A673 (cell line): ENCODE data around the gene VCAN. TPM values are rescaled to one million over a fixed set of nuclear protein-coding genes. Genes with fewer than 3 reads are reported as not detected.

Source experiments
- BruUV-seq: library from RNA; stranded (reverse); fragments of 400-500 nt; replicated peaks from 2 replicates; lab custom pipeline; 2021; lab: Mats Ljungman, UMichigan
- CTCF ChIA-PET: fragments of 300-600 bp; sonication (Branson Sonifier 250); formaldehyde crosslinking; loops from one replicate; lab custom pipeline; 2022; ENCODE audit warnings: antibody characterized with exemption; lab: Charles Lee
- POLR2A ChIA-PET: fragments of 300-600 bp; sonication (Branson Sonifier 250); formaldehyde crosslinking; loops from one replicate; lab custom pipeline; 2022; ENCODE audit warnings: antibody characterized with exemption; ENCODE audit not compliant: low non-redundant PET; lab: Charles Lee
- DNase-seq: peaks from one replicate; pipeline ENCODE4 v3.0.0-alpha.2; 2015; ENCODE audit warnings: low spot score
- H3K27ac ChIP-seq: fragments of 200-600 bp; sonication (generic); 2 replicates; pipeline ENCODE4 v1.5.1; 2016; ENCODE audit warnings: mixed run types, low read depth, mild to moderate bottlenecking, mixed read lengths, antibody characterized with exemption, low read length; ENCODE audit not compliant: poor library complexity, severe bottlenecking
- H3K27me3 ChIP-seq: fragments of 200-600 bp; sonication (generic); replicated peaks from 2 replicates; pipeline ENCODE4 v1.6.1; 2017; ENCODE audit warnings: mixed run types, low read depth, mild to moderate bottlenecking, mixed read lengths, antibody characterized with exemption, low read length; ENCODE audit not compliant: insufficient read depth, poor library complexity
- H3K36me3 ChIP-seq: fragments of 200-600 bp; sonication (generic); 2 replicates; pipeline ENCODE4 v1.6.1; 2016; ENCODE audit warnings: mixed run types, mild to moderate bottlenecking, mixed read lengths, antibody characterized with exemption, low read length; ENCODE audit not compliant: insufficient read depth, poor library complexity, severe bottlenecking
- H3K4me1 ChIP-seq: fragments of 200-600 bp; sonication (generic); 2 replicates; pipeline ENCODE4 v1.6.1; 2017; ENCODE audit warnings: mixed run types, mild to moderate bottlenecking, mixed read lengths, antibody characterized with exemption, low read length; ENCODE audit not compliant: insufficient read depth, poor library complexity, severe bottlenecking
- H3K4me3 ChIP-seq: fragments of 200-600 bp; sonication (generic); 2 replicates; pipeline ENCODE4 v1.5.1; 2016; ENCODE audit warnings: low read depth, mixed run types, mild to moderate bottlenecking, mixed read lengths, low read length; ENCODE audit not compliant: poor library complexity, severe bottlenecking
- H3K9me3 ChIP-seq: fragments of 200-600 bp; sonication (generic); 2 replicates; pipeline ENCODE4 v1.6.1; 2016; ENCODE audit warnings: mixed run types, low read depth, mild to moderate bottlenecking, mixed read lengths, antibody characterized with exemption, low read length; ENCODE audit not compliant: poor library complexity, severe bottlenecking
- EZH2 ChIP-seq: fragments of 200-600 bp; sonication (generic); IDR thresholded peaks from 2 replicates; pipeline ENCODE4 v1.6.1; 2017; ENCODE audit warnings: borderline replicate concordance, low read depth, mild to moderate bottlenecking, mixed read lengths, antibody characterized with exemption, low read length; ENCODE audit not compliant: poor library complexity, severe bottlenecking
- intact Hi-C: fragments of 100-400 bp; cut with micrococcal nuclease; formaldehyde crosslinking; loops from one replicate; pipeline ENCODE4 v1.10.0; 2022; ENCODE audit not compliant: unreplicated experiment
- total RNA-seq: library from RNA; stranded (reverse); gene quantifications from 2 replicates; pipeline ENCODE4 v1.2.3, GENCODE V29; 2021
- TF ChIP-seq, protein P1 (sequence below): fragments of 300-800, 200-600 bp; sonication (generic); conservative IDR thresholded peaks from 2 replicates; pipeline ENCODE4 v1.5.1; 2017; ENCODE audit warnings: low read depth, mild to moderate bottlenecking, antibody characterized with exemption, low read length, moderate library complexity, mixed read lengths

Gene VCAN
- total RNA-seq, 1 experiment from 2014 or later: 0.90 TPM

DNA sequence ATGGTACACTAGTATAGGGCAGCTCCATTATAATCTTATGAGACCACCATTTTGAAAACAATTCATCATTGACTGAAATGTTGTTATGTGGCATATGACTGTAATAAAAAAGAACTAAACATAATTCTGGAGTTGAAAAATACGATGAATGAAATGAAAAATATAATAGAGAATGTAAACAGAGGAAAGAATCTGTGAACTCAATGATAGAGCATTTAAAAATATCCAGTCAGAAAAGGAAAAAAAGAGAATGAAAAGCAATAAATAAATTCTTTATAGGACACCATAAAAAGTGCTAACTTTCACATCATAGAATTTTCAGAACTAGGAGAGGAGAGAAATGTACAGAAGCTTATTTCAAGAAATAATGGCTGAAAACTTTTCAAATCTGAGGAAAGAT lies 17.6 kb upstream of the VCAN start:
- CTCF ChIA-PET: no interaction called here
- POLR2A ChIA-PET: no interaction called here

DNA sequence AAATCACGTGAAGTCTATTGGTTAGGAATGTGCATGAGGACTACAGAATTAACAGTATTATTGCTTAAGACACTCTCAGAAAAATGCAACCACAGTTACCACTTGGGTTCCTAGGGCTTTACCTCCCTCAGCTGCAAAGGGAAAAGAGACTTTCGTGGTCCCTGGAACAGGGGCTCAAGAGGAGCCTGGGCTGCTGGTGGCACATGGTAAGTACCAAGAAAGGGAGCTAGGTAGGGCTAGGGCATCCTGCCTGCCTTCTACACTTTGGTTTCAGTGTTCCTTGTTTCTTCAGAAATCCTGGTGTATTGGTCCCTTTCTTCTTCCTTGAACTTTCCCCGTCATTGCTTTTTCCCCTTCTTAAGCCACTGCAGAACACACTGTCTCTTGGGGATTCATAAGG lies 7.3 kb upstream of the VCAN start:
- no TSS peak for BruUV-seq
- ChIA-PET POLR2A (no interaction called here), CTCF (no interaction called here)
- no peak overlapping the region for H3K4me3 ChIP-seq
- intact Hi-C loops: no loop called here
- peaks cover 49% of the 10 kb centered on the region for H3K27me3 ChIP-seq
- H3K9me3 ChIP-seq: no peaks in the 10 kb centered on the region
- H3K4me1 ChIP-seq: no peaks in the 10 kb centered on the region
- TF ChIP-seq, protein P1, sequence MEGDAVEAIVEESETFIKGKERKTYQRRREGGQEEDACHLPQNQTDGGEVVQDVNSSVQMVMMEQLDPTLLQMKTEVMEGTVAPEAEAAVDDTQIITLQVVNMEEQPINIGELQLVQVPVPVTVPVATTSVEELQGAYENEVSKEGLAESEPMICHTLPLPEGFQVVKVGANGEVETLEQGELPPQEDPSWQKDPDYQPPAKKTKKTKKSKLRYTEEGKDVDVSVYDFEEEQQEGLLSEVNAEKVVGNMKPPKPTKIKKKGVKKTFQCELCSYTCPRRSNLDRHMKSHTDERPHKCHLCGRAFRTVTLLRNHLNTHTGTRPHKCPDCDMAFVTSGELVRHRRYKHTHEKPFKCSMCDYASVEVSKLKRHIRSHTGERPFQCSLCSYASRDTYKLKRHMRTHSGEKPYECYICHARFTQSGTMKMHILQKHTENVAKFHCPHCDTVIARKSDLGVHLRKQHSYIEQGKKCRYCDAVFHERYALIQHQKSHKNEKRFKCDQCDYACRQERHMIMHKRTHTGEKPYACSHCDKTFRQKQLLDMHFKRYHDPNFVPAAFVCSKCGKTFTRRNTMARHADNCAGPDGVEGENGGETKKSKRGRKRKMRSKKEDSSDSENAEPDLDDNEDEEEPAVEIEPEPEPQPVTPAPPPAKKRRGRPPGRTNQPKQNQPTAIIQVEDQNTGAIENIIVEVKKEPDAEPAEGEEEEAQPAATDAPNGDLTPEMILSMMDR: no peak
- TF ChIP-seq EZH2: no peak
- no peaks in the 10 kb centered on the region for H3K36me3 ChIP-seq
- H3K27ac ChIP-seq: no peak overlapping the region
- no peak for DNase-seq

More for the DNA sequence above, 17.6 kb upstream of the VCAN start:
- Histone ChIP-seq H3K27me3 (no peaks in the 10 kb centered on the region), H3K4me3 (no peak overlapping the region), H3K9me3 (no peaks in the 10 kb centered on the region), H3K36me3 (no peaks in the 10 kb centered on the region), H3K4me1 (no peaks in the 10 kb centered on the region), H3K27ac (no peak overlapping the region)
- no peak for DNase-seq
- BruUV-seq: no TSS peak
- TF ChIP-seq, protein P1: no peak
- no peak for TF ChIP-seq EZH2
- intact Hi-C loops: no loop called here

DNA sequence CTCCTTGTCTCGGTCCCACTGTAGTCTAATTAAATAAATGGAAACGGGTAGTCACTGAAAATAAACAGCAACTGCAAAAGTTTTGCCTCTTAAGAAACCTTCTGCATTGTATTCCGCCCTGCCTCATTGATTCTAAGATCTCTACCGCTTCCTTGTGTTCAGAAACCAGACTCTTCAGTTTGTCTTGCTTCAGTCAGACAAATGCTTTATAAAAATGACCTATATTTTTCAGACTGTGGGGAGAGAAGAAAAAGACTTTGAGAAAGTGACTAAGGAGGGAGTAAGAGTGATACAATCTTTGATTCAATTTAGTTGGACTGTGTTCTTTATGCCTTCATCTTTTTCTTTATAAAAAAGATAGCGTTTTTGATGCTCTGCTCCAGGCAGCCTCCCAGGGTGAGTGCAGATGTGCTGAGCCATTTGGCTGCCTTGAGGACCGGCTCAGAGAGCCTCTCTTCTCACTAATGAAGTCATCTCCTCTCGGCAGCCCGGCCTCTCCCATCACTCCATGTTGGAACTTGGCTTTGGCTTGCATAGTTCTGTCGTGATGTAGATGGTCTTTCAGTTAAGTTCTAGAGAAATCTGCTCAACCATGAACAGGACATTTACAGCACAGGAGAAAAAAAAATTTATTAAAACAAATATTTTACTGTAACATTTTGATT lies 4.0 kb upstream of the VCAN start:
- TF ChIP-seq, protein P1: no peak
- TF ChIP-seq EZH2: no peak
- H3K4me1 ChIP-seq: peaks cover 12% of the 10 kb centered on the region
- H3K27ac ChIP-seq: no peak overlapping the region
- BruUV-seq: no TSS peak
- ChIA-PET POLR2A (no interaction called here), CTCF (no interaction called here)
- intact Hi-C loops: no loop called here
- H3K27me3 ChIP-seq: peaks cover 81% of the 10 kb centered on the region
- no peaks in the 10 kb centered on the region for H3K9me3 ChIP-seq
- no peak overlapping the region for H3K4me3 ChIP-seq
- no peak for DNase-seq
- H3K36me3 ChIP-seq: no peaks in the 10 kb centered on the region
